NCI-H460 (cell line): ENCODE measurements around the gene LGI4. TPM values are rescaled to one million over a fixed set of nuclear protein-coding genes. Genes with fewer than 3 reads are reported as not detected.
A peak's percentile ranks its signal among the peaks of the same experiment; 100 is the strongest.

Experiments used
- DNase-seq: peaks from one replicate; pipeline ENCODE4 v3.0.0-alpha.2; 2016; ENCODE audit warnings: low read depth; ENCODE audit errors: extremely low read depth
- total RNA-seq: library from RNA; depleted of rRNA; stranded (reverse); fragments of >200 nt; shearing (Covaris generic); gene quantifications from 2 replicates; pipeline ENCODE4 v1.2.3, GENCODE V29; 2014

LGI4 gene
- total RNA-seq, 1 experiment from 2014 or later: 0.12 TPM

DNA sequence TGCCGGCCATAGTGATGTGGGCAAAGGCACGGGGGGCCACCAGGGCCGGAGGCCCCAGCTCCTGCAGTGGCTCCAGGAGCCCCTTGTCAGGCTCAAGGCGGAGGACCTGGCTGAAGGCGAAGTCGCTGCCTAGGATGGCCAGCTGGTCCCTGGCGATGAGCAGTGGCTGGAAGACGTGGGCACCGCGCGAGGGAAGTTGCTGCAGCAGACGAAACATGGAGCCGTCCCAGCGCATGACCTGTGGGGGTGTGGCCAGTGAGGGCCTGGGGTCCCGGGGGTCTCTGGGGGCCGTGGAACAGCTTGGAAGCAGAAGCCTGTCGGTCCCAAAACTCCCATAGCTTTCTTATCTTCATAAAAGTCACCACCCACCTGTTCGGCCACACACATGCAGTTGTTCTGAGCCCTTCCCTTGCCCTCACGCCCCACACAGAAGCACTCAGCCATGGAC lies 9.6 kb downstream of the LGI4 start:
- no peak for DNase-seq

DNA sequence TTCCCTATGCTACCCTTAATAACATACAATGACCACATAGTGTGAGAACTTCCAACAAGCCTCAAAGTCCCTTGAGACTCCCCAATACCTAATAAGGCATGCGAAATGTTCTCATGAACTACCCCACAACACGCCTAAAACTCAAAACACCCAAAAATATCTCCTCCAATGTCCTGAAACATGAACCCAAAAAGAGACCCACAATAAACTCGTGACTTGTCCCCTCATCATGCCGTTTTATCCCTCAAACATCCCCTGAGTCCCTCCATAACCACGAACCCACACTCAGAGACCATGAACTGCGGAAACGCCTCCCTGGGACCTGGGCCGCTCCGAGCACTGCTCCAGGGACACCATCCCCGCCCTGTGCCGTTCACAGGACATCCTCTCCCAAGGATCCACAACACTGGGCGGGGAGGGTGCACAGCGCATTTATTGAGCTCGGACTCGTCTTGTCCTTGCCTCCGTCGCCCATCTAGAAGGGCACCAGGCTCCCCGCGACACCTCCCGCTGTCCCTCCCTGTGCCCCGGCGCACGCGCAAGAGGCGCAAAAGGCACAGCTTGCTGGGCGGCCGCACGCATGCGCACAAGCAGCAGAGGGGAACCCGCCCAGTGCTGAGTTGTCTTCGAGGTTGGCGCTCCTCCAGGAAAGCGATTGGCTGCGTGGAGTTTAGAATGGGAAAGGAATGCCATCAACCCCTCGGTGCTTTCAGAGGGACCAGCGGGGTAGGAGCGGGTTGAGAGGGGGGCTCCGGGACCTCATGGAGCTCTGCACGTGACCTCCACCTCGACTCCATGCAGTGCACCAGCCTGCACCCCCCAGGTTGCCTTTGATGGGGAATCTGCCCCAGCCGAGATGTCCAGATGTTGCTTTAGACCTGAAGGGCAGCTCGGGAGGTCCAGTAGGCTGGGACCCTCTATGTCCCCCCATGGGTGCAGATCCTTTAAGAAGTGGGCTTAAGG lies 10.5 kb downstream of the LGI4 start:
- DNase-seq: peak; percentile 85

DNA sequence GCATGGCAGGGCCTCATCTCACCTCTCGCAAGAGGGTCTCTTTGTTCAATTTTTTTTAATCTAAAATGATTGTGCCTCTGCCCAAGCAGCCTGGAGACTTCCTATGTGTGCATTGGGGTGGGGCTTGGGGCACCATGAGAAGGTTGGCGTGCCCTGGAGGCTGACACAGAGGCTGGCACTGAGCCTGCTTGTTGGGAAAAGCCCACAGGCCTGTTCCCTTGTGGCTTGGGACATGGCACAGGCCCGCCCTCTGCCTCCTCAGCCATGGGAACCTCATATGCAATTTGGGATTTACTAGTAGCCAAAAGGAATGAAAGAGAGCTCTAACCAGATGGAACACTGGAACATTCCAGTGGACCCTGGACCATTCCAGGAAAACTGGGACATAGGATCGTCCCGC lies 11.3 kb downstream of the LGI4 start:
- DNase-seq: no peak

DNA sequence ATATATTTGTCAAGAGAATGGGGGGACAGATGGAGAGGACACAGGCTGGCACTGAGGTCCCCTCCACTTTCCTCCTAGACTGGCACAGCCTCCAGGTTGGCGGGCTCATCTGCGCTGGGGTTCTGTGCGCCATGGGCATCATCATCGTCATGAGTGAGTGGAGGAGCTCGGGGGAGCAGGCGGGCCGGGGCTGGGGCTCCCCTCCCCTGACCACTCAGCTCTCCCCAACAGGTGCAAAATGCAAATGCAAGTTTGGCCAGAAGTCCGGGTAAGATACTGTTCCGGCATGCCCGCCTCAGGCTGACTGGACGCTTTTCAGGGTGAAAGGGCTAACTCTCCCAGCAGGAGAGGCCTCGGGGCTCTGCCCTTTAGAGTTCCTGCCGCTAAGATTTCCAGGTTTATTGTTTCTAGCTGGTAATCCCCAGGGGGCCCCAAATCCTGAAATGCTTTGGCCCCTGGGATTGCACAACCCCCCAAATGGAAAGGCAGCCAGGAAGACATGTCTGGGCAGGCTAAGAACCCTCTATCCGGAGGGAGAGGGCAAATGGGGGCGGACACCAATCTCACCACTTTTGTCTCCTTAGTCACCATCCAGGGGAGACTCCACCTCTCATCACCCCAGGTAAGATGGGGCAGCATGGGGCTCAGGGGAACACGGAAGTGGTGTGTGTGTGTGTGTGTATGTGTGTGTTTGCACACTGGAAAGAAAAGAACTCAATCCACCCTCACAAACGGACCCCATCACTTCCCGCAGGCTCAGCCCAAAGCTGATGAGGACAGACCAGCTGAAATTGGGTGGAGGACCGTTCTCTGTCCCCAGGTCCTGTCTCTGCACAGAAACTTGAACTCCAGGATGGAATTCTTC lies 11.9 kb downstream of the LGI4 start:
- DNase-seq: no peak

DNA sequence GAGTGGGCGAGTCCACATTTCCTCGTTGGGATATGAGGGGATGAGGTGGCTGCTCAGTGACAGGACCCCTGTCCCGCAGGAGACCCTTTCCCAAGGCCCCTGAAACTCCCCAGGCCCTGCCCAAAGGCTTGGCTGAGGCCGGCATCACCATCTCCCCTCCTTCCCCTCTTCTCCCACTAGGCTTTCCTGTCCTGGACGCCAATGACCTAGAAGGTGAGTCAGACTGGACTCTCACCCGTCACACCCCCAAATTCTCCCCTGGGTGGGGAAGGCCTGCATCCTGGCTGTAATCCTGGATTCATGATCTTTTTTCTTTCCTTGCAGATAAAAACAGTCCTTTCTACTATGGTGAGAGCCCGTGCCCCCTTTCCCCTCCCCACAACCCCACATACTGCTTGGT lies 14.0 kb downstream of the LGI4 start:
- no peak for DNase-seq

DNA sequence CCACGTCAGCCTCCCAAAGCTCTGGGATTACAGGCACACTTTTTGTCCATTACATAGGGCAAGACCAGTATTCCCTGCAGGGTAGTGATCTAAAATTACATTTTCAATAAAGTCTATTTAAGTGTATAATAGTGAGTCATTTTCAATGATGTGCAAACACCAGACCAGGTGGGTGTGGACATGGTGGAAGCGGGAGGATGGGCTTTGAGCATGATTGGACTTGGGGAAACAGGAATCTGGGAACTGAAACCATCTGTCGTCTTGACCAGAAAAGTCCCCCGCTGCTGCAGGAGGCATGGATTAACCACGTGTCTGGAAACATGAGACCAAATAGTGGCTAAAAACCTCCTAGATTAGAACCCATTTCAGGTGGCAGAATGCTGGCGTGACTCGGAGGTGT lies 14.4 kb downstream of the LGI4 start:
- no peak for DNase-seq

DNA sequence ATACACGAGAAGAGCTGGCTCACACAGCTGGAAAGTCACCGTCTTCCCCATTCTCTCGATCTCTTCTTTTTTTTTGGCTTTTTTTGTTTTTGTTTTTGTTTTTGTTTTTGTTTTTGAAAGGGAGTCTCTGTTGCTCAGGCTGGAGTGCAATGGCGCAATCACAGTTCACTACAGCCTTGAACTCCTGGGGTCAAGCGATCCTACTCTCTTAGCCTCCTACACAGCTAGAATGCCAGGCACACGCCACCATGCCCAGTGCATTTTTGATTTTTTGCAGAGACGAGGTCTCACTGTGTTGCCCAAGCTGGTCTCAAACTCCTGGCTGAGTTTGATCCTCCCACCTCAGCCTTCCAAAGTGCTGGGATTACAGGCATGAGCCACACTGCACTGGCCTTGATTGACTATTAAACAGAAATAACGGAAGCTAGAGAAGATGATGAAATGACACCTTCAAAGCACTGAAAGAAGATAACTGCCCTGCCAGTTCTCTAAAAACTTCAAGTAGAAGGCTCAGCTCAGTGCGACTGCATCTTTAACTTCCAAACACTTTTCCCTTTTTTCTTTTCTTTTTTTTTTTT lies 15.2 kb downstream of the LGI4 start:
- DNase-seq: no peak

DNA sequence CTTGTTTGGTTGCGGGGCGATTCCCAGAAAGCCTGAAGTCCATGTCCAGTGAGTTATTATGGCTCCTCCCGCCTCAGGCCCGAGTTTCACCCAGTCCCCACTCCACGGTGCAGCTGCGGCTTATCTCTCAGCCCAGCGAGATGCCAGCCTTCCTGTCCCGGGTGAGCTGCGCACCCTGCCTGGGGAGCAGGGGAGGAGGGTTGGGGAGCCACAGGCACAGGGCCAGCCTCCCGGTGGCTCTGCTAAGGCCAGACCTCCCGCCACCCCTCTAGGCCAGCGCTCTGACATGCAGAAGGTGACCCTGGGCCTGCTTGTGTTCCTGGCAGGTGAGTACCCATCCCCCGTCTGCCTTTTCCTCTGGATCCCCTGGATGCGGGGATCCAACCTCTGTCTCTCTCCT lies 15.8 kb downstream of the LGI4 start:
- DNase-seq: no peak

DNA sequence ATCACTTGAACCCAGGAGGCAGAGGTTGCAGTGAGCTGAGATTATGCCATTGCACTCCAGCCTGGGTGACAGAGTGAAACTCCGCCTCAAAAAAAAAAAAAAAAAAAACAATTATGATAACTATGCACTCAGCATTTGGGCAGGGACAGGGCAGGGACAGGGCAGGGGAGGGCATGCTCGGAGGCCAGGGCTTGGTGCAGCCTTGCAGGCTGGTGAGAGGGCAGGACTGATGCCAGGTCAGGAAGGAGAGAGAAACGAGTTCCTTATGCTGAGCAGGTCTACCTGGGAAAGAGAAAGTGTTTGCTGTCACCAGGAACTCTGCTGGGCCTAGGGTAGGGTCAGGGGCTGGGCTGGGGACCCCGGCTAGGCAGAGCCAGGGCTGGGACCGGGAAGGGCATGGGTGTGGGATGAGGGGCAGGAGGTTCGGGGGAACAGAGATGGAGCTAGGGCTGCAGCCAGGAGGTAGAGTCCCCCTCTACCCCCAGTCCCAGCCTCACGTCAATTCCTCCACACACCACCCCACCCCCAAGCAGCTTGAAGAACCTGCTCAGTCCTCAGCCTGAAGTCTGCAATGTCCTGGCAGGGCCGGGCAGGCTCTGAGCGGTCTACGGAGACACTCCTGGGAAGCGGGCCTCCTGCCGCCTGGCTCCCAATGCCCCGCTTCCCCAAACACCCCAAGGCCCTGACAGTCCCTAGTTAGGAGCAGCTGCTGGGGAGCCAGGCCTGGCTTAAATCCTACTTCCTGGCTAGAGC lies 16.4 kb downstream of the LGI4 start:
- DNase-seq: no peak

DNA sequence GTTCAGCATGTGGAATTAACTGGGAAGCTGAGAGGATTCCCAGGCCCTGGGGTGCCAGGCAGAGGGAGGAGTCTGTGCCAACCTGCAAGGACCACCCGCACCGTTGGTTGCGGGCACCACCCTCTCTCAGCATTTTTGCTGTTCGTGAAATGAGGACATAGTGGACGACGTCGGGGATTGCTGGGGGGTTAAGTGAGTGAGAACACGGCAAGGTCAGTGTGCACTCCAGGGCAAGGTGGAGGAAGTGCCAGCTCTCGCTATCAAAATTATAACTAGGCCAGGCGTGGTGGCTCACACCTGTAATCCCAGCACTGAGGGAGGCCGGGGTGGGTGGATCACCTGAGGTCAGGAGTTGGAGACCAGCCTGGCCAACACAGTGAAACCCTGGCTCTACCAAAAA lies 17.1 kb downstream of the LGI4 start:
- no peak for DNase-seq

DNA sequence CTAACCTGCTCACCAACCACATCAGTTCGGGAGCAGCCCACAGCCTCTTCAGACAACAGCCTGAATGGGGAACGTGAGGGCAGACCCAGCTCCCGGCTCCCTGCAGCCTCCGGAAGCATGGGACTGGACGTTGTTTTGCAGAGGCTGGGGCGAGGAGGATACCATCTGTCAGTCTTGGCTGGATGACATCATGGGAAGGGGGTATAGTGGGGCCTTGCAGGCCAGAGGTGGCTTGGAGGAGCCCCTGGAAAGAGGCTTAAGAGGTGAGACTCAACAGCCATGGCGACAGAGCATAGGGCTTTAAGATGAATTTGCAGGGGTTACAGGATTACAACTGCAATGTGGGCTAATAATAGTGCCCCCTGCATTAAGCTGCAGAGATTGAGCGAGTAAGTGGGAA lies 17.7 kb downstream of the LGI4 start:
- no peak for DNase-seq

DNA sequence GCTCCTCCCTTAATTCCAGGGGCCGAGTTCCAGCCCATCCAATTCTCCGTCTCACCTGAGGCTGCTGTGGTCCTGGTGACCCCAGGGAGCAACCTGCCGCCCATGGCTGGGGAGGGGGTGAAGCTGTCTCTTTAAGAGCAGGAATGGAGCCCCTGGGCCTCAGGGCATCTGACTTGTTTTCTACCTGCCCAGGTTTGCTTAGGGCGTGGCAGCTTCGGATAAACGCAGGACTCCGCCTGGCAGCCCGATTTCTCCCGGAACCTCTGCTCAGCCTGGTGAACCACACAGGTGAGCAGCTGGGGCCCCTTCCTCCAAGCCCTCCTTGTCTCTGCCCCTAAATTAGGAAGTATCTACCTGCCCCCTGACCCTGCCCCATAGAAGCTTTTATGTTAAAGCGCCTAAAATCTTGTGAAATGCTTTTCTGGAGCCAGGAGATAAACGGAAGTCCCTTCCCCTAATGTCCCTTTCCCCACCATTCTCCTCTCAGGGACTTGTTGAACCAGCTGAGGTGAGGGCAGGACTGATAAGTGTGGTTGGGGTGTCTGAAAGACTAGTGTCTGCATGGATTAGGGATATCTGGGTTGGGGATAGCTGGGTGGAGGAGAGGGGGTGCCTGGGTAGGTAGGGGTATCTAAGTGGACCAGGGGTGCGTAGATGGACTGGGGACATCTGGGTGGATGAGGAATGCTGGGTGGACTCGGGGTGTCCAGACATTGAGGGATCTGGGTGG lies 18.6 kb downstream of the LGI4 start:
- DNase-seq: no peak

DNA sequence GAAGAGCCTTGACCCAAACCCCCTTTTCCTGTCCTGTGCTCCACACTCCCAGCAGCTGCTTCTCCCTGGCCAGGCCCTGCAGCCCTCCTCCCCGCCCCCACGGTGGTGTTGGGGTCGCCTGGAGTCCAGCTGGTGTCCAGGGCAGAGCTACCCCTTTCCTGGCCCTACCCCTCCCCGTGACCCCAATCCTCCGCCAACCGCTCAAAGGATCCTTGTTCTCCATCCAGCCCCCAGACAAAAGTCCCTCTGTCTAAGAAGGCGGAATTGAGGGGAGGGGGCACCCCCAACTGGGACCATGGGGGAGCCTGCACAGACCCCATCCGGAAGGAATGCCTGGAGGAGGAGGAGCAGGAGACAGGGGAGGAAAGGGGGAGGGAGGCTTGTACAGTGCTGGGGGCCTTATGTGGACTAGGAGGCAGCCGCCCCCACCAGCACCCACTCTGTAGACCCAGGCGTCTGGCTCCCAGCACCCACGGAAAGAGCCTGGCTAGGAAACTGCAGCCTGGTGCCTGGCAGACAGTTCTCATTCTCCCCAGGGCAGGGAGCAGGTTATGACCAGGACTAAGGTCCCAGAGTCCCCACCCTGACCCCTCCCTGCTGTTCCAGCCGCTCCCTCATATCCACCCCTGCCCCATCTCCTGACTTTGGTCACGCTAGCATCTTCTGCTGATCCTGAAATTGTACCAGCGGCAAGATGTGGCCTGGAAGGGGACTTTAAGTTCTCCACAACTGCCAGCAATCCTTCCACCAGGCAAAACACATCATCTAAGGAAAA lies 19.5 kb downstream of the LGI4 start, which contains the start of gene FXYD3:
TSS of gene FXYD3 (plus strand) at position 647 of the 775 bp plus-strand sequence. CDS start 3,554 bp downstream, outside the sequence.
- DNase-seq: no peak

DNA sequence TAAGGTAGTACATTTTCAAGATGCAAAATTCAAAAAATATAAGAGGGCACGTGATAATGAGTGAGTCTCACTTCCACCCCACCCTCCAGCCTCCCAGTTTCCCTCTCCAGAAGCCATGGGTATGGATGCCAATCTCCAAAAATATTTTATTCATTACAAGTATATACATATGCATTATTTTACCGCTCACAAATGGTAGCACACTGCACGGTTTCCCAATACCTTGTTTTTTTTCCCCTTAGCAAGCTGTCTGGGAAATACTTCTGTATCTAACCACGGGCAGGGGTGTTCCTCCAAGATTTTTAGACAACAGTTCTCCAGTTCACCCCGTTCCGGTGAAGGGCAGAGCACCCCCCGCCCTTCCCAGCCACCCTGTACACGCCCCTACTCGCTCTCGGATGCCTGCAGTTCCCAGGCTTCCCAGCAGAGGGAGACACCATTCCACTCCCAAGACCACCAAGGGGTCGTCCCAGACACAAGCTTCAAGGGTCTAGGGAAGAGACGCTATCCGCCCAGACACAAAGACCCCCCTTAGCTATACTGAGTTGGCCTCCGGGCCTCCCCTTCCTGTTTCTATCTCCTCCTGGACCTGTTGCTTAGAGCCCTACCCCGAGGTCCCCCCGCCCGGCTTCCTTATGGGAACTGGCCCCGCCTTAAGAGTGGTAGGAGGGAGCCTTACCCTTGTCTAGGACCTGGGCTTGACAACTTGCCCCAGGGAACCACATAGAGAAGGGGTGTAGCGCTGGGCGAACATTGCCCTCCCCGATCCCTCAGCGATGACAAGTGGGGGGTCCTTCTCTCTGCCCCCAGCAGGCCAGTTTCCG lies 20.3 kb downstream of the LGI4 start:
- no peak for DNase-seq

DNA sequence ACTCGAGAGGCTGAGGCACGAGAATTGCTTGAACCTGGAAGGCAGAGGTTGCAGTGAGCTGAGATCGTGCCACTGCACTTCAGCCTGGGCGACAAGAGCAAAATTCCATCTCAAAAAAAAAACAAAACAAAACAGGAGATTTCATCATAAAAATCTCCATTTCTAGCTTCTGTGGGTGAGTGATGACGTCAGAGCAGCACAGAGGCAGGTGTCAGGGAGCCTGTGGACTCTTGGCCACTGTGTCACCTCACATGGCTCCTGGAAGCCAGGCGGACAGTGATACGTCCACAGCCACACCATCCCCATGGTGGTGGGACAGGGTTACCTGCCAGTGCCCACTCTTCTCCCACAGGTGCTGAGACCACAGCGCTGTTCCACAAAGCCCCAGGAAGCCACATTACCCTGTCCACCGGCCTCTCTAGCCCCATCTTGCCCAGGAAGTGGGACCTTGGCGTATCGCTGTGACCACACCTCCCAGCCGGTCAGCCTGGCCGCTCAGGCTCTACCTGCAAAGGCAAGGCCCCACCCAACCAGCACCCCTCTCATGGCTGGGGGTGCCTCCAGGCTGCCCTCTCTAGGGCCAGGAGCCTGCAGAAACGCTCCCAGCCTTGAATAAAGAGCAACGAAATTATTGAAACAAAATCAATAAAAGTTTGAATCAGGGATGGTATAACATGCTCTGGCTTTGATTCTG lies 21.7 kb downstream of the LGI4 start:
- no peak for DNase-seq

DNA sequence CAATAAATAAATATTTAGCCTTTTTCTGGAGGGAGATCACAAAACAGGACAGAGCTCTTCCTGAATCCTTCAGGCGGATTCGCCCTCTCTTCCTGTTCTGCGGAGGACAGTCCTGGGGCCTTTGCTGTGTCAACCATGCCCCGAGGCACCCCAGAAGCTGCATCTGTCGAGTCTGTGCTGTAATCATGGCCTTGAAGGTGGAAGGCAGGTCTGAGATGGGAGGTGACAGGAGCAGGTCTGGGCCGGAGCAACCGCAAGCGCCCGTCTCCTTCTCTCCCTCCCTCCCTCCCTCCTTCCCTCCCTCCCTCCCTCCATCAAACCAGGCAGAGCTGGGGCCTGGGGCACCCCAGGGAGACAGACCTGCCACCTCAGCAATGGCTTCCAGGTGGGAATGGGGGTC lies 23.9 kb downstream of the LGI4 start:
- no peak for DNase-seq

DNA sequence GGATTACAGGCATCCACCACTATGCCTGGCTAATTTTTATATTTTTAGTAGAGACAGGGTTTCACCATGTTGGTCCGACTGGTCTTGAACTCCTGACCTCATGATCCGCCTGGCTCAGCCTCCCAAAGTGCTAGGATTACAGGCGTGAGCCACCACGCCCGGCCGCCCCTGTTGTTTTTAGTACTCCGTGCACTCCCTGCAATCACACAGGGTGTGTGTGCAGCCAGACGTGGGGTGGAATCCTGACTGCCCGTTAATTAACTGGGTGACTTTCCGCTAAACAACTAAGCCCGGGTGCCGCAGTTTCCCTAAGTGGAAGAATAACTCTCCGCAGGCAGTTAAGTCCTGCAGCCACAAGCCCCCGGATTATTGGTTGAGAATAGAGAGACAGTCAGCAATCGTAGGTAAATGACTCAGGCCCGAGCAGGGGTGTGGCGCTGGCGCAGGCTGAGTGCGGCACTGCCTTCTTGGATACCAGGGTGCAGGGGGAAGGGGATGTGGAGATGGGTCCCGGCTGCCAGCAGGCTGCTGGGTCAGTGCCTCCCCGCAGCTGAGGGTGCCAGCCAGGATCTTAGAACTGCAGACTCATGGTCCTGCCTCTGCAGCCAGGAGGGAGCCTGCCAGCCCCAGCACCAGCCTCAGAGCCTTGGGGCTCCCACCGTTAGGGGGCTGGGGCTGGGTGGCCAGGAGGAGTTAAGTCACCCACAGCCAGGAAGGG lies 25.3 kb downstream of the LGI4 start:
- DNase-seq: peak; percentile 36
